Hepatocyte (in vitro differentiated cells): ENCODE results near the gene EYA3.

ENCODE experiments used
- CTCF ChIP-seq: fragments of 200-600 bp; sonication (generic); IDR thresholded peaks from 2 replicates; pipeline ENCODE4 v1.5.1; 2016; ENCODE audit warnings: antibody characterized with exemption, mild to moderate bottlenecking; ENCODE audit not compliant: poor library complexity
- EZH2 ChIP-seq: fragments of 200-600 bp; sonication (generic); IDR thresholded peaks from 2 replicates; pipeline ENCODE4 v1.6.1; 2016; ENCODE audit warnings: antibody characterized with exemption, mild to moderate bottlenecking, borderline replicate concordance
- EZH2phosphoT487 ChIP-seq: fragments of 200-600 bp; sonication (generic); IDR thresholded peaks from one replicate; pipeline ENCODE4 v1.6.1; 2018; ENCODE audit warnings: antibody characterized with exemption, mild to moderate bottlenecking, low read depth, moderate library complexity; ENCODE audit not compliant: unreplicated experiment, severe bottlenecking

- TF ChIP-seq CTCF, result no peak
- TF ChIP-seq EZH2, result no peak
- TF ChIP-seq EZH2phosphoT487, result no peak
These were observed 108.6 kb downstream of the EYA3 start for GRCh38 chr1:27979859-27980201.
